CD4-positive, alpha-beta T cell treated with Interleukin-4 for 1 hour (primary cell): ENCODE data around the gene FOXJ3.

Experiments used
- DNase-seq, 2 donors: peaks; one replicate each; pipeline ENCODE4 v3.0.0-alpha.2; 2020 to 2022

Gene FOXJ3

GRCh38 chr1:42183210-42183956 is 151.7 kb downstream of the FOXJ3 start:
- DNase-seq: no peak

GRCh38 chr1:42181687-42182086 is 153.3 kb downstream of the FOXJ3 start:
- DNase-seq: no peak

- DNase-seq: no peak
Measured at GRCh38 chr1:42179900-42180329, 155.1 kb downstream of the FOXJ3 start.

- DNase-seq: no peak
Measured at GRCh38 chr1:42179275-42179674, 155.8 kb downstream of the FOXJ3 start.

- DNase-seq: no peak
Measured at GRCh38 chr1:42178249-42178648, 156.8 kb downstream of the FOXJ3 start.

GRCh38 chr1:42177541-42177981 is 157.5 kb downstream of the FOXJ3 start:
- no peak for DNase-seq

GRCh38 chr1:42176902-42177519 is 158.0 kb downstream of the FOXJ3 start:
- peak in 1 of 2 donors; percentile 46 for DNase-seq

GRCh38 chr1:42175314-42176054 is 159.6 kb downstream of the FOXJ3 start:
- no peak for DNase-seq

- no peak for DNase-seq
Measured at GRCh38 chr1:42173961-42174735, 160.9 kb downstream of the FOXJ3 start.

- peak; percentile 55 to 61 for DNase-seq
Measured at GRCh38 chr1:42173155-42173933, 161.7 kb downstream of the FOXJ3 start.

GRCh38 chr1:42172381-42173133 is 162.5 kb downstream of the FOXJ3 start:
- no peak for DNase-seq

GRCh38 chr1:42171679-42172266 is 163.3 kb downstream of the FOXJ3 start:
- DNase-seq: no peak

GRCh38 chr1:42170779-42171621 is 164.0 kb downstream of the FOXJ3 start:
- no peak for DNase-seq

- no peak for DNase-seq
Measured at GRCh38 chr1:42168763-42169162, 166.3 kb downstream of the FOXJ3 start.

GRCh38 chr1:42168391-42168670 is 166.7 kb downstream of the FOXJ3 start:
- peak in 1 of 2 donors; percentile 19 for DNase-seq

- DNase-seq: no peak
Measured at GRCh38 chr1:42167611-42168390, 167.2 kb downstream of the FOXJ3 start.

- DNase-seq: no peak
Measured at GRCh38 chr1:42165511-42166210, 169.4 kb downstream of the FOXJ3 start.

- DNase-seq: no peak
Measured at GRCh38 chr1:42164551-42165420, 170.2 kb downstream of the FOXJ3 start, which contains the start of gene GUCA2A. GUCA2A (minus strand) TSS chr1:42164745; CDS start chr1:42164712, 33 bp downstream.
